ENCODE results near the gene CFAP74. TPM values are rescaled to one million over a fixed set of nuclear protein-coding genes. Genes with fewer than 3 reads are reported as not detected.
A peak's percentile ranks its signal among the peaks of the same experiment; 100 is the strongest.
"Not testable (repeated sequence)": the region's sequence is repeated elsewhere in the genome, so short reads cannot be mapped to it uniquely, and the experiment has no call there.

The CFAP74 gene
- total and polyA plus RNA-seq, 11 donors = 0.03 to 0.33 (median 0.07) TPM; not detected in 8

GRCh38 chr1:1984560-1985070 is 19.0 kb downstream of the CFAP74 start:
- no peaks in the 10 kb centered on the region for H3K36me3 ChIP-seq
- H3K4me3 ChIP-seq = no peak overlapping the region
- H3K27ac ChIP-seq = no peak overlapping the region
- intact Hi-C loops (cut with DNase I) = no loop called here
- peaks cover 0 to 17% (median 5%) of the 10 kb centered on the region in 9 donors for H3K27me3 ChIP-seq
- ATAC-seq = no peak
- TF ChIP-seq CTCF (IDR thresholded peaks at IDR 0.05) (no peak), POLR2A (IDR thresholded peaks at IDR 0.05) (no peak)
- WGBS, 4 donors = 72 to 84% (median 82%) methylated on average over 11 to 17 of the region's 17 CpGs
- H3K9me3 ChIP-seq = no peaks in the 10 kb centered on the region
- H3K4me1 ChIP-seq = peaks cover 0 to 8% (median under 1%) of the 10 kb centered on the region in 12 donors
- DNase-seq = no peak

GRCh38 chr1:1982379-1983232 is 21.0 kb downstream of the CFAP74 start:
- no peaks in the 10 kb centered on the region for H3K36me3 ChIP-seq
- DNase-seq = no peak
- no peak for ATAC-seq
- no peak for TF ChIP-seq POLR2A (IDR thresholded peaks at IDR 0.05)
- TF ChIP-seq CTCF (IDR thresholded peaks at IDR 0.05) = no peak
- peaks cover 0 to 11% (median 2%) of the 10 kb centered on the region in 9 donors for H3K27me3 ChIP-seq
- intact Hi-C loops (cut with DNase I) = no loop called here
- no peaks in the 10 kb centered on the region for H3K9me3 ChIP-seq
- no peaks in the 10 kb centered on the region for H3K4me1 ChIP-seq
- H3K27ac ChIP-seq = no peak overlapping the region
- no peak overlapping the region for H3K4me3 ChIP-seq
- 87 to 93% (median 89%) methylated on average over 32 to 36 of the region's 36 CpGs for WGBS, 4 donors

- DNase-seq; H3K9me3 ChIP-seq; H3K4me3 ChIP-seq; intact Hi-C loops (cut with DNase I); H3K4me1 ChIP-seq; ATAC-seq; H3K27me3 ChIP-seq; H3K36me3 ChIP-seq; H3K27ac ChIP-seq: not testable (repeated sequence)
- WGBS, 4 donors = 86 to 97% (median 94%) methylated on average over 45 to 71 of the region's 73 CpGs
These were observed 21.8 kb downstream of the CFAP74 start for GRCh38 chr1:1981631-1982327.

GRCh38 chr1:1981142-1981500 is 22.5 kb downstream of the CFAP74 start:
- no peaks in the 10 kb centered on the region for H3K4me1 ChIP-seq
- WGBS, 4 donors = 82 to 96% (median 93%) methylated on average over 9 to 26 of the region's 26 CpGs
- intact Hi-C loops (cut with DNase I) = no loop called here
- no peak for TF ChIP-seq CTCF (IDR thresholded peaks at IDR 0.05)
- no peak for TF ChIP-seq POLR2A (IDR thresholded peaks at IDR 0.05)
- no peaks in the 10 kb centered on the region for H3K9me3 ChIP-seq
- H3K27me3 ChIP-seq = peaks cover 0 to 3% (median 0%) of the 10 kb centered on the region in 9 donors
- DNase-seq (peak in 1 of 5 donors; percentile 2), ATAC-seq (no peak)
- no peak overlapping the region for H3K27ac ChIP-seq
- no peaks in the 10 kb centered on the region for H3K36me3 ChIP-seq
- H3K4me3 ChIP-seq = no peak overlapping the region

Measured in heart left ventricle (tissue), 16 donors.